T-helper 17 cell (primary cell): ENCODE results near the gene SLC6A3. TPM values are rescaled to one million over a fixed set of nuclear protein-coding genes. Genes with fewer than 3 reads are reported as not detected.
"Not testable (repeated sequence)": the region's sequence is repeated elsewhere in the genome, so short reads cannot be mapped to it uniquely, and the experiment has no call there.

ENCODE experiments used
- ATAC-seq: fragments of 150-1000 bp; cut with Tn5 transposase; 2 replicates; pipeline ENCODE4 v1.10.0; 2021; ENCODE audit warnings: mild to moderate bottlenecking, moderate library complexity
- DNase-seq, 3 donors: peaks; one replicate each; pipeline versions ENCODE4 v3.0.0 to v3.0.0-alpha.2; 2020 to 2021
- H3K9me3 ChIP-seq: one replicate; pipeline ENCODE4 v1.7.0; 2013; ENCODE audit warnings: low read length, mild to moderate bottlenecking; ENCODE audit not compliant: control insufficient read depth, poor library complexity, severe bottlenecking
- H3K27ac Mint-ChIP-seq: one replicate; pipeline ENCODE4 v1.8.0; 2022; ENCODE audit warnings: mild to moderate bottlenecking, moderate library complexity, mixed read lengths
- H3K27me3 Mint-ChIP-seq: one replicate; pipeline ENCODE4 v1.8.0; 2022; ENCODE audit warnings: mixed read lengths
- H3K36me3 Mint-ChIP-seq: one replicate; pipeline ENCODE4 v1.8.0; 2022; ENCODE audit warnings: low read depth, mixed read lengths
- H3K4me1 Mint-ChIP-seq: one replicate; pipeline ENCODE4 v1.8.0; 2022; ENCODE audit warnings: mild to moderate bottlenecking, mixed read lengths
- H3K4me3 Mint-ChIP-seq: one replicate; pipeline ENCODE4 v1.8.0; 2022; ENCODE audit warnings: mild to moderate bottlenecking, moderate library complexity, mixed read lengths
- total RNA-seq, 4 donors: library from RNA in 2 of 4; stranded (reverse) in 2 of 4; gene quantifications; one replicate each; pipeline ENCODE4 v1.2.3 and lab custom pipeline; 2022 to 2026

Gene SLC6A3
- total RNA-seq, 2 donors from 2014 or later, result not detected

GRCh38 chr5:1380910-1381309 lies 64.3 kb downstream of the SLC6A3 start:
- no peaks in the 10 kb centered on the region for H3K9me3 ChIP-seq
- DNase-seq (no peak), ATAC-seq (no peak)
- H3K27me3 Mint-ChIP-seq, result no peaks in the 10 kb centered on the region
- H3K36me3 Mint-ChIP-seq, result no peaks in the 10 kb centered on the region
- peaks cover 15% of the 10 kb centered on the region for H3K4me1 Mint-ChIP-seq
- H3K4me3 Mint-ChIP-seq, result peak overlapping the region; percentile 19
- no peak overlapping the region for H3K27ac Mint-ChIP-seq

- Mint-ChIP-seq H3K4me3 (peak overlapping the region; percentile 87), H3K27ac (peak overlapping the region; percentile 9), H3K36me3 (no peaks in the 10 kb centered on the region), H3K27me3 (no peaks in the 10 kb centered on the region), H3K4me1 (peaks cover 11% of the 10 kb centered on the region)
- H3K9me3 ChIP-seq, result no peaks in the 10 kb centered on the region
- DNase-seq (peak; percentile 20 to 53 (median 46)), ATAC-seq (peak; percentile 93)
Measured at GRCh38 chr5:1380011-1380817, 65.0 kb downstream of the SLC6A3 start.

GRCh38 chr5:1378866-1379659 lies 66.2 kb downstream of the SLC6A3 start:
- H3K4me3 Mint-ChIP-seq, result no peak overlapping the region
- H3K4me1 Mint-ChIP-seq, result peaks cover 10% of the 10 kb centered on the region
- H3K27me3 Mint-ChIP-seq, result no peaks in the 10 kb centered on the region
- no peaks in the 10 kb centered on the region for H3K9me3 ChIP-seq
- DNase-seq, result no peak
- H3K27ac Mint-ChIP-seq, result no peak overlapping the region
- H3K36me3 Mint-ChIP-seq, result no peaks in the 10 kb centered on the region
- ATAC-seq, result no peak

- H3K4me1 Mint-ChIP-seq, result peaks cover 10% of the 10 kb centered on the region
- no peaks in the 10 kb centered on the region for H3K36me3 Mint-ChIP-seq
- no peaks in the 10 kb centered on the region for H3K9me3 ChIP-seq
- no peak for ATAC-seq
- no peak for DNase-seq
- H3K4me3 Mint-ChIP-seq, result no peak overlapping the region
- H3K27ac Mint-ChIP-seq, result no peak overlapping the region
- no peaks in the 10 kb centered on the region for H3K27me3 Mint-ChIP-seq
Measured at GRCh38 chr5:1378096-1378495, 67.1 kb downstream of the SLC6A3 start.

- DNase-seq, result no peak
- Mint-ChIP-seq H3K4me3 (no peak overlapping the region), H3K4me1 (peaks cover 10% of the 10 kb centered on the region)
Measured at GRCh38 chr5:1376981-1377380, 68.3 kb downstream of the SLC6A3 start.

GRCh38 chr5:1375871-1376810 lies 69.1 kb downstream of the SLC6A3 start:
- H3K9me3 ChIP-seq, result no peaks in the 10 kb centered on the region
- no peak for ATAC-seq
- no peak overlapping the region for H3K4me3 Mint-ChIP-seq
- no peaks in the 10 kb centered on the region for H3K27me3 Mint-ChIP-seq
- H3K27ac Mint-ChIP-seq, result no peak overlapping the region
- peaks cover 4% of the 10 kb centered on the region for H3K4me1 Mint-ChIP-seq
- H3K36me3 Mint-ChIP-seq, result no peaks in the 10 kb centered on the region
- DNase-seq, result no peak

More at GRCh38 chr5:1376981-1377380, 68.3 kb downstream of the SLC6A3 start:
- H3K9me3 ChIP-seq, result no peaks in the 10 kb centered on the region
- H3K27me3 Mint-ChIP-seq, result no peaks in the 10 kb centered on the region
- no peaks in the 10 kb centered on the region for H3K36me3 Mint-ChIP-seq
- ATAC-seq, result no peak
- H3K27ac Mint-ChIP-seq, result no peak overlapping the region

- Mint-ChIP-seq H3K4me3 (no peak overlapping the region), H3K27me3 (no peaks in the 10 kb centered on the region), H3K27ac (no peak overlapping the region), H3K36me3 (no peaks in the 10 kb centered on the region), H3K4me1 (peaks cover 3% of the 10 kb centered on the region)
- DNase-seq (no peak), ATAC-seq (no peak)
- H3K9me3 ChIP-seq, result no peaks in the 10 kb centered on the region
Measured at GRCh38 chr5:1374679-1375055, 70.6 kb downstream of the SLC6A3 start.

- no peak overlapping the region for H3K27ac Mint-ChIP-seq
- H3K27me3 Mint-ChIP-seq, result no peaks in the 10 kb centered on the region
- no peaks in the 10 kb centered on the region for H3K9me3 ChIP-seq
- no peaks in the 10 kb centered on the region for H3K36me3 Mint-ChIP-seq
- DNase-seq (no peak), ATAC-seq (no peak)
- H3K4me3 Mint-ChIP-seq, result no peak overlapping the region
- H3K4me1 Mint-ChIP-seq, result peaks cover 4% of the 10 kb centered on the region
Measured at GRCh38 chr5:1374030-1374678, 71.1 kb downstream of the SLC6A3 start.

- not testable (repeated sequence) for H3K27ac Mint-ChIP-seq, H3K36me3 Mint-ChIP-seq, DNase-seq, H3K27me3 Mint-ChIP-seq, H3K4me3 Mint-ChIP-seq, H3K9me3 ChIP-seq, H3K4me1 Mint-ChIP-seq, ATAC-seq
Measured at GRCh38 chr5:1371972-1372342, 73.3 kb downstream of the SLC6A3 start.

GRCh38 chr5:1371218-1371971 lies 73.8 kb downstream of the SLC6A3 start:
- ATAC-seq (peak; percentile 52), DNase-seq (no peak)
- no peak overlapping the region for H3K4me3 Mint-ChIP-seq
- H3K27ac Mint-ChIP-seq, result no peak overlapping the region
- H3K9me3 ChIP-seq, result no peaks in the 10 kb centered on the region
- H3K4me1 Mint-ChIP-seq, result peaks cover 2% of the 10 kb centered on the region
- no peaks in the 10 kb centered on the region for H3K36me3 Mint-ChIP-seq
- H3K27me3 Mint-ChIP-seq, result no peaks in the 10 kb centered on the region

- DNase-seq (no peak), ATAC-seq (no peak)
- Mint-ChIP-seq H3K27ac (no peak overlapping the region), H3K36me3 (no peaks in the 10 kb centered on the region), H3K4me3 (no peak overlapping the region), H3K4me1 (peaks cover 2% of the 10 kb centered on the region), H3K27me3 (no peaks in the 10 kb centered on the region)
- no peaks in the 10 kb centered on the region for H3K9me3 ChIP-seq
Measured at GRCh38 chr5:1370006-1370405, 75.2 kb downstream of the SLC6A3 start.

- Mint-ChIP-seq H3K4me3 (no peak overlapping the region), H3K36me3 (no peaks in the 10 kb centered on the region), H3K4me1 (peaks cover 2% of the 10 kb centered on the region), H3K27ac (no peak overlapping the region), H3K27me3 (peaks cover 11% of the 10 kb centered on the region)
- no peak for ATAC-seq
- DNase-seq, result no peak
- H3K9me3 ChIP-seq, result no peaks in the 10 kb centered on the region
Measured at GRCh38 chr5:1368756-1369155, 76.5 kb downstream of the SLC6A3 start.
